Bronchial epithelial cell (primary cell): Measurements from ENCODE around the gene PRPF4. TPM values are rescaled to one million over a fixed set of nuclear protein-coding genes. Genes with fewer than 3 reads are reported as not detected.
"Not testable (repeated sequence)": the region's sequence is repeated elsewhere in the genome, so short reads cannot be mapped to it uniquely, and the experiment has no call there.

Experiments used
- DNase-seq: peaks from one replicate; pipeline ENCODE4 v3.0.0-alpha.2; 2010; ENCODE audit warnings: low read depth
- FAIRE-seq: peaks from 2 replicates; lab custom pipeline; 2011; peaks lifted over from hg19 to GRCh38; lab: Jason Lieb, UNC
- H3K27me3 ChIP-seq: 2 replicates; pipeline ENCODE4 v1.5.1; 2011; ENCODE audit warnings: low read length; ENCODE audit not compliant: control insufficient read depth, insufficient read depth
- H3K36me3 ChIP-seq: 2 replicates; pipeline ENCODE4 v1.5.1; 2011; ENCODE audit warnings: low read length; ENCODE audit not compliant: control insufficient read depth, insufficient read depth
- H3K4me3 ChIP-seq: 2 replicates; pipeline ENCODE4 v1.5.1; 2011; ENCODE audit warnings: mild to moderate bottlenecking, low read depth, low read length, control low read depth
- CTCF ChIP-seq: IDR thresholded peaks from 2 replicates; pipeline ENCODE4 v1.5.1; 2011; ENCODE audit warnings: mild to moderate bottlenecking, moderate library complexity, low read length, control low read depth, inconsistent platforms; ENCODE audit not compliant: insufficient read depth, severe bottlenecking
- total RNA-seq: library from RNA; depleted of rRNA; stranded (reverse); fragments of >200 nt; gene quantifications from 2 replicates; pipeline ENCODE4 v1.2.1, GENCODE V29; 2014

The PRPF4 gene
- total RNA-seq, 1 donor from 2014 or later = 45.3 TPM

DNA sequence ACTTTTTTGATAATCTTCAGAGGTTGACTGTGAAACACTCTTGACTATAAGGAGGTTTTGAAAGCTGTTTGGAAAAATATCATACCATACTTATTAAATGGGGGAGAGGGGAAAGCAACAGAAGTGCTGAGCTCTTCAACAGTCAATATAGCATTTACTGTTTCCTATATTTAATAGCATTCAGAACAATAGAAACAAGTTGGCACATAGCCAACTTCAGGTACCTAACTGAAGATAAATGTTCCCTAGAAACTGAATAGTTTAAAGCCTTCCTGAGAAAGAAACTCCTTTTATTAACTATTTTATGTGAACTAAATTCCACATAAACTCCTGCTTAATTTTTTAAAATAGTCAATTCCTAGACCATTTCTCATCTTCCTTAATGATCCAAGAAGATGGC lies 27.8 kb upstream of the PRPF4 start:
- no peaks in the 10 kb centered on the region for H3K27me3 ChIP-seq
- no peak for DNase-seq
- no peak for TF ChIP-seq CTCF
- no peak overlapping the region for H3K4me3 ChIP-seq
- FAIRE-seq = no peak
- no peaks in the 10 kb centered on the region for H3K36me3 ChIP-seq

GRCh38 chr9:113249661-113250060 lies 25.8 kb upstream of the PRPF4 start:
- not testable (repeated sequence) for H3K36me3 ChIP-seq, H3K27me3 ChIP-seq, DNase-seq, FAIRE-seq, H3K4me3 ChIP-seq

DNA sequence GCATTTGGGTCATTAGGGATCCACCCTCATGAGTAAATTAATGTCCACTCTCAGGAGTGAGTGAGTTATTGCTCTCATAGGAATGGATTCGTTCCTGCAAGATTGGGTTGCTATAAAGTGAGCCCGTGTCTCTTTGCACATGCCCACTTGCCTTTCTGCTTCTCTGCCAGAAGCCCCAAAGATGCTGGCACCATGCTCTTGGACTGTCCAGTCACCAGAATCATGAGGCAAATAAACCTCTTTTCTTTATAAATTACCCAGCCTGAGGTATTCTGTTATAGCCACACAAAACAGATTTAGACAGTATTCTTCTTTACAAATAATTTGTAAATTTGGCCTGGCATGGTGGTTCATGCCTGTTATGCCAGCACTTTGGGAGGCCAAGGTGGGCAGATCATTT lies 24.7 kb upstream of the PRPF4 start:
- no peak for TF ChIP-seq CTCF
- Histone ChIP-seq H3K36me3 (no peaks in the 10 kb centered on the region), H3K4me3 (no peak overlapping the region), H3K27me3 (no peaks in the 10 kb centered on the region)
- no peak for DNase-seq
- FAIRE-seq = no peak

- DNase-seq = no peak
- Histone ChIP-seq H3K27me3 (no peaks in the 10 kb centered on the region), H3K36me3 (peaks cover 2% of the 10 kb centered on the region), H3K4me3 (no peak overlapping the region)
- TF ChIP-seq CTCF = no peak
- no peak for FAIRE-seq
These were observed 20.5 kb upstream of the PRPF4 start for GRCh38 chr9:113254991-113255390.

- H3K27me3 ChIP-seq = no peaks in the 10 kb centered on the region
- DNase-seq = no peak
- no peak overlapping the region for H3K4me3 ChIP-seq
- no peak for TF ChIP-seq CTCF
- FAIRE-seq = no peak
- H3K36me3 ChIP-seq = peaks cover 5% of the 10 kb centered on the region
These were observed 20.0 kb upstream of the PRPF4 start for GRCh38 chr9:113255438-113255837.

- no peak for FAIRE-seq
- H3K36me3 ChIP-seq = peaks cover 5% of the 10 kb centered on the region
These were observed 17.6 kb upstream of the PRPF4 start for GRCh38 chr9:113257863-113258262.

More at GRCh38 chr9:113257863-113258262, 17.6 kb upstream of the PRPF4 start:
- H3K27me3 ChIP-seq = no peaks in the 10 kb centered on the region
- TF ChIP-seq CTCF = no peak
- H3K4me3 ChIP-seq = no peak overlapping the region
- no peak for DNase-seq
